IMR-90 (cell line): Measurements from ENCODE around the gene ARHGAP5. TPM values are rescaled to one million over a fixed set of nuclear protein-coding genes. Genes with fewer than 3 reads are reported as not detected.

Source experiments
- ATAC-seq: fragments of 200-7000 bp; cut with Tn5 transposase; 2 replicates; pipeline ENCODE4 v1.9.1; 2020; ENCODE audit warnings: low read depth, mild to moderate bottlenecking, moderate library complexity
- BruUV-seq: library from RNA; stranded (reverse); fragments of 400-500 nt; replicated peaks from 2 replicates; lab custom pipeline; 2021; lab: Mats Ljungman, UMichigan
- CTCF ChIA-PET: fragments of 300-600 bp; formaldehyde crosslinking; extraction: SDS; loops from one replicate; lab custom pipeline; 2021; ENCODE audit warnings: antibody characterized with exemption; lab: Yijun Ruan, JAX
- POLR2A ChIA-PET: fragments of 300-600 bp; sonication (Branson Sonifier 250); formaldehyde crosslinking; loops from one replicate; lab custom pipeline; 2022; ENCODE audit warnings: antibody characterized with exemption; ENCODE audit not compliant: unreplicated experiment; lab: Charles Lee
- DNase-seq: peaks from one replicate; pipeline ENCODE4 v3.0.0; 2013
- H2AFZ ChIP-seq: replicated peaks from 2 replicates; pipeline ENCODE3; 2013; ENCODE audit warnings: low read length, mild to moderate bottlenecking; ENCODE audit not compliant: poor library complexity
- H2AK5ac ChIP-seq: 2 replicates; pipeline ENCODE4 v1.6.1; 2013; ENCODE audit warnings: low read depth, low read length, inconsistent platforms
- H2AK9ac ChIP-seq: replicated peaks from 2 replicates; pipeline ENCODE3; 2013; ENCODE audit warnings: mild to moderate bottlenecking, low read depth, low read length, moderate library complexity; ENCODE audit not compliant: poor library complexity
- H2BK120ac ChIP-seq: 2 replicates; pipeline ENCODE4 v1.6.1; 2013; ENCODE audit warnings: low read depth, low read length, inconsistent platforms
- H2BK15ac ChIP-seq: 3 replicates; pipeline ENCODE4 v1.6.1; 2013; ENCODE audit warnings: low read depth, low read length, inconsistent platforms
- H2BK20ac ChIP-seq: 2 replicates; pipeline ENCODE4 v1.6.1; 2013; ENCODE audit warnings: low read depth, mild to moderate bottlenecking, inconsistent platforms, low read length, moderate library complexity
- H2BK5ac ChIP-seq: 2 replicates; pipeline ENCODE4 v1.6.1; 2013; ENCODE audit warnings: mild to moderate bottlenecking, low read depth, low read length, inconsistent platforms; ENCODE audit not compliant: poor library complexity, severe bottlenecking
- H3K14ac ChIP-seq: replicated peaks from 2 replicates; pipeline ENCODE4 v1.6.1; 2013; ENCODE audit warnings: low read depth, low read length, inconsistent platforms
- H3K18ac ChIP-seq: 2 replicates; pipeline ENCODE4 v1.6.1; 2013; ENCODE audit warnings: low read depth, low read length, control low read depth
- H3K23ac ChIP-seq: 2 replicates; pipeline ENCODE4 v1.6.1; 2013; ENCODE audit warnings: low read depth, low read length, inconsistent platforms
- H3K27ac ChIP-seq: 2 replicates; pipeline ENCODE4 v1.5.1; 2013; ENCODE audit warnings: mild to moderate bottlenecking, control low read depth, low read length; ENCODE audit not compliant: insufficient read depth
- H3K27me3 ChIP-seq: 2 replicates; pipeline ENCODE4 v1.6.1; 2013; ENCODE audit warnings: low read length; ENCODE audit not compliant: control insufficient read depth, insufficient read depth
- H3K36me3 ChIP-seq: 2 replicates; pipeline ENCODE4 v1.6.1; 2013; ENCODE audit warnings: low read length, mixed read lengths; ENCODE audit not compliant: control insufficient read depth, insufficient read depth
- H3K4ac ChIP-seq: 2 replicates; pipeline ENCODE4 v1.6.1; 2013; ENCODE audit warnings: low read depth, low read length, inconsistent platforms
- H3K4me1 ChIP-seq: 2 replicates; pipeline ENCODE4 v1.6.1; 2013; ENCODE audit warnings: low read length, mixed read lengths; ENCODE audit not compliant: control insufficient read depth, insufficient read depth
- H3K4me2 ChIP-seq: 2 replicates; pipeline ENCODE4 v1.6.1; 2013; ENCODE audit warnings: low read depth, mild to moderate bottlenecking, control low read depth, low read length, moderate library complexity
- H3K4me3 ChIP-seq: 2 replicates; pipeline ENCODE4 v1.5.1; 2013; ENCODE audit warnings: low read depth, mild to moderate bottlenecking, control low read depth, low read length, moderate library complexity; ENCODE audit not compliant: insufficient read depth
- H3K56ac ChIP-seq: 2 replicates; pipeline ENCODE4 v1.6.1; 2013; ENCODE audit warnings: low read length, inconsistent platforms; ENCODE audit not compliant: insufficient read depth; ENCODE audit errors: extremely low read depth
- H3K79me1 ChIP-seq, 2 experiments: 2 replicates each; pipeline ENCODE4 v1.6.1; 2013; ENCODE audit warnings: low read length in 2 of 2, inconsistent platforms in 1 of 2, low read depth in 1 of 2
- H3K9ac ChIP-seq: 2 replicates; pipeline ENCODE4 v1.6.1; 2013; ENCODE audit warnings: low read depth, low read length, control low read depth
- H3K9me1 ChIP-seq: 2 replicates; pipeline ENCODE4 v1.6.1; 2013; ENCODE audit warnings: low read length, inconsistent platforms; ENCODE audit not compliant: insufficient read depth
- H3K9me3 ChIP-seq: 2 replicates; pipeline ENCODE4 v1.6.1; 2013; ENCODE audit warnings: low read length; ENCODE audit not compliant: control insufficient read depth, insufficient read depth
- H4K20me1 ChIP-seq: 2 replicates; pipeline ENCODE4 v1.6.1; 2013; ENCODE audit warnings: low read length, inconsistent platforms; ENCODE audit not compliant: insufficient read depth
- H4K5ac ChIP-seq: 2 replicates; pipeline ENCODE4 v1.6.1; 2013; ENCODE audit warnings: mild to moderate bottlenecking, low read depth, low read length, control low read depth
- H4K8ac ChIP-seq, 2 experiments: 2 replicates each; pipeline ENCODE4 v1.6.1; 2013; ENCODE audit warnings: low read depth in 2 of 2, low read length in 2 of 2, control low read depth in 1 of 2, inconsistent platforms in 1 of 2
- H4K91ac ChIP-seq: 2 replicates; pipeline ENCODE4 v1.6.1; 2013; ENCODE audit warnings: low read depth, low read length, inconsistent platforms; ENCODE audit not compliant: insufficient read depth
- BHLHE40 ChIP-seq: fragments of 150-350 bp; IDR thresholded peaks from 2 replicates; pipeline ENCODE4 v1.6.1; 2016; ENCODE audit warnings: mild to moderate bottlenecking, low read depth, low read length
- CHD1 ChIP-seq: IDR thresholded peaks from 2 replicates; pipeline ENCODE4 v1.6.1; 2012; ENCODE audit warnings: low read depth, low read length, improper control_type of control experiment
- FOS ChIP-seq: fragments of 150-350 bp; IDR thresholded peaks from 2 replicates; pipeline ENCODE4 v1.6.1; 2016; ENCODE audit warnings: low read depth, low read length
- MAFK ChIP-seq: IDR thresholded peaks from 2 replicates; pipeline ENCODE4 v1.6.1; 2012; ENCODE audit warnings: low read depth, low read length, improper control_type of control experiment
- MAZ ChIP-seq: IDR thresholded peaks from 2 replicates; pipeline ENCODE4 v1.6.1; 2012; ENCODE audit warnings: low read depth, mild to moderate bottlenecking, low read length, improper control_type of control experiment, moderate library complexity, borderline replicate concordance
- MXI1 ChIP-seq: IDR thresholded peaks from 2 replicates; pipeline ENCODE4 v1.6.1; 2012; ENCODE audit warnings: low read depth, mild to moderate bottlenecking, low read length, moderate library complexity, borderline replicate concordance
- NFE2L2 ChIP-seq: fragments of 150-350 bp; IDR thresholded peaks from 2 replicates; pipeline ENCODE4 v1.6.1; 2016; ENCODE audit warnings: low read depth, mild to moderate bottlenecking, low read length
- POLR2A ChIP-seq: IDR thresholded peaks from 2 replicates; pipeline ENCODE4 v1.6.1; 2012; ENCODE audit warnings: mild to moderate bottlenecking, low read depth, low read length
- RAD21 ChIP-seq: IDR thresholded peaks from 2 replicates; pipeline ENCODE4 v1.6.1; 2012; ENCODE audit warnings: low read length, improper control_type of control experiment
- RFX5 ChIP-seq: IDR thresholded peaks from 2 replicates; pipeline ENCODE4 v1.8.0; 2012; ENCODE audit warnings: low read depth, mild to moderate bottlenecking, low read length, moderate library complexity
- SMC3 ChIP-seq: fragments of 150-350 bp; IDR thresholded peaks from 2 replicates; pipeline ENCODE4 v1.6.1; 2016; ENCODE audit warnings: low read depth, mild to moderate bottlenecking, antibody characterized with exemption, low read length, moderate library complexity
- WGBS, 2 experiments: methylation state at CpG; one replicate each; pipeline versions ENCODE4 v1.1.5 to v1.1.7; 2013; ENCODE audit warnings: missing lambda C conversion rate in 2 of 2; ENCODE audit not compliant: insufficient read length in 1 of 2; ENCODE audit errors: extremely low coverage in 2 of 2; 5-methylcytosine and 5-hydroxymethylcytosine counted together
- dilution Hi-C: fragments of 300-500 bp; cut with HindIII; formaldehyde crosslinking; loops from one replicate; pipeline ENCODE4 v1.14.3; 2018; ENCODE audit warnings: low sequenced_read_pairs; ENCODE audit not compliant: unreplicated experiment
- in situ Hi-C: fragments of 300-500 bp; cut with MboI; formaldehyde crosslinking; loops from 3 replicates; pipeline ENCODE4 v1.14.3; 2019; ENCODE audit warnings: low sequenced_read_pairs, inconsistent platforms, mixed read lengths
- intact Hi-C: fragments of 100-400 bp; cut with micrococcal nuclease; formaldehyde crosslinking; loops from 2 replicates; pipeline ENCODE4 v1.10.0; 2022
- polyA plus RNA-seq, 3 experiments: library from polyadenylated mRNA; depleted of rRNA; stranded (reverse); fragments of >200 nt; gene quantifications; 2 replicates each; pipeline ENCODE4 v1.2.3, GENCODE V29; 2012; ENCODE audit warnings: low replicate concordance in 1 of 3
- total RNA-seq: library from RNA; depleted of rRNA; stranded (reverse); fragments of >200 nt; gene quantifications from 2 replicates; pipeline ENCODE4 v1.2.3, GENCODE V29; 2012
- TF ChIP-seq, protein P1 (sequence below): fragments of 150-350 bp; IDR thresholded peaks from 2 replicates; pipeline ENCODE4 v1.6.1; 2016; ENCODE audit warnings: low read depth, mild to moderate bottlenecking, low read length, moderate library complexity, borderline replicate concordance
- TF ChIP-seq, protein P2 (sequence below): fragments of 150-350 bp; IDR thresholded peaks from 2 replicates; pipeline ENCODE4 v1.6.1; 2017; ENCODE audit warnings: mild to moderate bottlenecking, antibody characterized with exemption, low read length, low read depth

Gene ARHGAP5
- total and polyA plus RNA-seq, 2 of the 4 experiments (the other 2 are of a cell fraction): 7.4 to 45.3 TPM

DNA sequence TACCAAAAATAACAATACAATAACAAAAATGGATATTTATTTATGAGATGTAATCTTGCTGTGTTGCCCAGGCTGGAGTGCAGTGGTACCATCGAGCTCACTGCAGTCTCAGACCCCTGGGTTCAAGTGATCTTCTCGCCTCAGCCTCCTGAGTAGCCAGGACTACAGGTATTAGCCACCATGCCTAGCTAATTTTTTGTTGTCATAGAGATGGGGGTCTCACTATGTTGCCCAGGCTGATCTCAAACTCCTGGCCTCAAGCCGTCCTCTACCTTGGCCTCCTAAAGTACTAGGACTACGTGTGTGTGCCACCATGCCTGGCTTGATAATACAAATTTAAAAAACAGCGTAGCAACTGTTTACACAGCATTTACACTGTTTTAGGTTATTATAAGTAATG is 23.1 kb downstream of the ARHGAP5 start:
- Histone ChIP-seq H2AK9ac (no peak overlapping the region), H3K4me2 (no peak overlapping the region), H2BK120ac (no peak overlapping the region), H2BK20ac (no peak overlapping the region), H3K36me3 (peaks cover 4% of the 10 kb centered on the region), H3K18ac (no peak overlapping the region), H3K79me1 (peaks cover 12 to 33% of the 10 kb centered on the region in 2 experiments), H2AK5ac (no peak overlapping the region), H3K9ac (no peak overlapping the region), H4K5ac (no peak overlapping the region), H4K20me1 (peaks cover 19% of the 10 kb centered on the region; the same call in 1 of the 2 replicates), H4K91ac (no peak overlapping the region), H3K56ac (no peak overlapping the region), H2AFZ (no peak overlapping the region), H2BK15ac (no peak overlapping the region), H3K4me3 (no peak overlapping the region), H3K9me1 (no peaks in the 10 kb centered on the region; the same call in 1 of the 2 replicates), H3K27me3 (no peaks in the 10 kb centered on the region), H3K14ac (no peak overlapping the region), H3K23ac (no peak overlapping the region), H3K27ac (no peak overlapping the region), H2BK5ac (no peak overlapping the region), H4K8ac (no peak overlapping the region), H3K4ac (no peak overlapping the region), H3K4me1 (peaks cover 2% of the 10 kb centered on the region; the same call in 1 of the 2 replicates), H3K9me3 (no peaks in the 10 kb centered on the region)
- ATAC-seq (no peak), DNase-seq (no peak)
- intact Hi-C loops: no loop called here
- in situ Hi-C loops: no loop called here
- no TSS peak for BruUV-seq
- ChIA-PET CTCF (no interaction called here), POLR2A (no interaction called here)
- no CpG with 5 or more reads among the region's 5 CpGs for whole genome bisulfite sequencing, 2 experiments
- TF ChIP-seq MAZ: no peak
- TF ChIP-seq CHD1: no peak
- TF ChIP-seq POLR2A: no peak
- no peak for TF ChIP-seq BHLHE40
- no peak for TF ChIP-seq NFE2L2
- TF ChIP-seq, protein P1, sequence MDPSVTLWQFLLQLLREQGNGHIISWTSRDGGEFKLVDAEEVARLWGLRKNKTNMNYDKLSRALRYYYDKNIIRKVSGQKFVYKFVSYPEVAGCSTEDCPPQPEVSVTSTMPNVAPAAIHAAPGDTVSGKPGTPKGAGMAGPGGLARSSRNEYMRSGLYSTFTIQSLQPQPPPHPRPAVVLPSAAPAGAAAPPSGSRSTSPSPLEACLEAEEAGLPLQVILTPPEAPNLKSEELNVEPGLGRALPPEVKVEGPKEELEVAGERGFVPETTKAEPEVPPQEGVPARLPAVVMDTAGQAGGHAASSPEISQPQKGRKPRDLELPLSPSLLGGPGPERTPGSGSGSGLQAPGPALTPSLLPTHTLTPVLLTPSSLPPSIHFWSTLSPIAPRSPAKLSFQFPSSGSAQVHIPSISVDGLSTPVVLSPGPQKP: no peak
- TF ChIP-seq FOS: no peak
- no peak for TF ChIP-seq MXI1
- no peak for TF ChIP-seq SMC3
- TF ChIP-seq MAFK: no peak
- no peak for TF ChIP-seq RAD21
- no peak for TF ChIP-seq RFX5
- TF ChIP-seq, protein P2, sequence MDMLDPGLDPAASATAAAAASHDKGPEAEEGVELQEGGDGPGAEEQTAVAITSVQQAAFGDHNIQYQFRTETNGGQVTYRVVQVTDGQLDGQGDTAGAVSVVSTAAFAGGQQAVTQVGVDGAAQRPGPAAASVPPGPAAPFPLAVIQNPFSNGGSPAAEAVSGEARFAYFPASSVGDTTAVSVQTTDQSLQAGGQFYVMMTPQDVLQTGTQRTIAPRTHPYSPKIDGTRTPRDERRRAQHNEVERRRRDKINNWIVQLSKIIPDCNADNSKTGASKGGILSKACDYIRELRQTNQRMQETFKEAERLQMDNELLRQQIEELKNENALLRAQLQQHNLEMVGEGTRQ: no peak
- dilution Hi-C loops: no loop called here
